ENCODE data around the gene PTPRA. TPM values are rescaled to one million over a fixed set of nuclear protein-coding genes. Genes with fewer than 3 reads are reported as not detected.
"Not testable (repeated sequence)": the region's sequence is repeated elsewhere in the genome, so short reads cannot be mapped to it uniquely, and the experiment has no call there.

The PTPRA gene
- total RNA-seq, 2 donors from 2014 or later = 36.7 to 42.7 TPM

DNA sequence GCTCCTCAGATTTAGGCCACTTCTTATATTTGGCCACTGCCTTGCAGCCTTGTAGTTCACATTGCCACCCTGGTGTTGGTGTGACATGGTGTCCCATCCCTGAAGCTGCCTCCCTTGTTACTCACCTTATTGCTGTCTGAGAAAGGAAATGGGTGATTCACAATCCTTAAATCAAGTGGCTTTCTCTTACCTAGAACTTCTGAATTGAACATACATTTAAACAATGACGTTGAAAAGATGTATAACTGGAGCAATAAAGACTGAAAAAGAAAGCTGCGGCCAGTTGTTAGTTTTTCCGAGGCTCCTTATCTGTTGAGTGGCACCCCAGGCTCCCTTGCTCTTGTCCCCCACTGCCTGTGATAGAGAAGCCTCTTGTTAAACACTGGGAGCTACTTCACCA, 141.4 kb downstream of the PTPRA start:
- DNase-seq (ENCODE audit: low spot score) = no peak
- Histone ChIP-seq H3K4me1 (ENCODE audit: control insufficient read depth in 1 of 2, low read depth in 2 of 2) (no peaks in the 10 kb centered on the region), H3K9me3 (no peaks in the 10 kb centered on the region), H3K4me3 (no peak overlapping the region), H3K36me3 (peaks cover 7% of the 10 kb centered on the region), H3K27me3 (replicated peaks; ENCODE audit: insufficient read depth) (no peaks in the 10 kb centered on the region), H3K27ac (no peak overlapping the region)
- no peak for ATAC-seq (ENCODE audit: insufficient number of reproducible peaks, low FRiP score, low read depth)
- TF ChIP-seq, protein P1, sequence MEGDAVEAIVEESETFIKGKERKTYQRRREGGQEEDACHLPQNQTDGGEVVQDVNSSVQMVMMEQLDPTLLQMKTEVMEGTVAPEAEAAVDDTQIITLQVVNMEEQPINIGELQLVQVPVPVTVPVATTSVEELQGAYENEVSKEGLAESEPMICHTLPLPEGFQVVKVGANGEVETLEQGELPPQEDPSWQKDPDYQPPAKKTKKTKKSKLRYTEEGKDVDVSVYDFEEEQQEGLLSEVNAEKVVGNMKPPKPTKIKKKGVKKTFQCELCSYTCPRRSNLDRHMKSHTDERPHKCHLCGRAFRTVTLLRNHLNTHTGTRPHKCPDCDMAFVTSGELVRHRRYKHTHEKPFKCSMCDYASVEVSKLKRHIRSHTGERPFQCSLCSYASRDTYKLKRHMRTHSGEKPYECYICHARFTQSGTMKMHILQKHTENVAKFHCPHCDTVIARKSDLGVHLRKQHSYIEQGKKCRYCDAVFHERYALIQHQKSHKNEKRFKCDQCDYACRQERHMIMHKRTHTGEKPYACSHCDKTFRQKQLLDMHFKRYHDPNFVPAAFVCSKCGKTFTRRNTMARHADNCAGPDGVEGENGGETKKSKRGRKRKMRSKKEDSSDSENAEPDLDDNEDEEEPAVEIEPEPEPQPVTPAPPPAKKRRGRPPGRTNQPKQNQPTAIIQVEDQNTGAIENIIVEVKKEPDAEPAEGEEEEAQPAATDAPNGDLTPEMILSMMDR (IDR thresholded peaks at IDR 0.05) = no peak

DNA sequence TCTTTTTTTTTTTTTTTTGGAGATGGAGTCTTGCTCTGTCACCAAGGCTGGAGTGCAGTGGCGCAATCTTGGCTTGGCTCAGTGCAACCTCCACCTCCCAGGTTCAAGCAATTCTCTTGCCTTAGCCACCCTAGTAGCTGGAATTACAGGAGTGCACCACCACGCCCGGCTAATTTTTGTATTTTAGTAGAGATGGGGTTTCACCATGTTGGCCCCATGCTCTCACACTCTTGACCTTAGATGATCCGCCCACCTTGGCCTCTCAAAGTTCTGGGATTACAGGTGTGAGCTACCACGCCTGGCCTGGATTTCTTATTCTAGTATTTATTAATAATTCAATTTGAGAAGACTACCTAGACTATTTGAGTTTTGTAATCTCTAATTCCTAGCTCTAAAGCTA, 142.0 kb downstream of the PTPRA start:
- DNase-seq (ENCODE audit: low spot score); H3K27ac ChIP-seq; H3K36me3 ChIP-seq; H3K9me3 ChIP-seq; H3K4me1 ChIP-seq (ENCODE audit: control insufficient read depth in 1 of 2, low read depth in 2 of 2); H3K27me3 ChIP-seq (replicated peaks; ENCODE audit: insufficient read depth); H3K4me3 ChIP-seq; ATAC-seq (ENCODE audit: insufficient number of reproducible peaks, low FRiP score, low read depth): not testable (repeated sequence)

DNA sequence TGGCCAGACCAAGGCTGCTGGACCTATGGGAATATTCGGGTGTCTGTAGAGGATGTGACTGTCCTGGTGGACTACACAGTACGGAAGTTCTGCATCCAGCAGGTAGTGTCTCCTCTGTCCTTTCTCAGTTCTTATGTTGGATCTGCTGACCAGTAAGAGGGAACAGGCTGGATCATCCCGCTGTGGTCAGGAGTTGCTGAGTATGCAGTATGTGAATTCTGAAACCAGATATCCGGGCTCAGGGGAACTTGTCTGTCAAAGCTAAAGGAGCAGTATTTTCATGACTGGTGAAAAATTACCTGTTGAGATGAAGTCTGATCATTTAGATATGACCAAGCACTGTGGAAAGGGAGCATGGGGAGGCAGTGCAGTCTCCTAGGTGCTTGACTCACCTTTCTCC, 148.0 kb downstream of the PTPRA start:
- Histone ChIP-seq H3K4me3 (no peak overlapping the region), H3K4me1 (ENCODE audit: control insufficient read depth in 1 of 2, low read depth in 2 of 2) (no peaks in the 10 kb centered on the region), H3K36me3 (peaks cover 38% of the 10 kb centered on the region), H3K27me3 (replicated peaks; ENCODE audit: insufficient read depth) (no peaks in the 10 kb centered on the region), H3K27ac (no peak overlapping the region), H3K9me3 (no peaks in the 10 kb centered on the region)
- ATAC-seq (ENCODE audit: insufficient number of reproducible peaks, low FRiP score, low read depth) (no peak), DNase-seq (ENCODE audit: low spot score) (no peak)
- TF ChIP-seq, protein P1 (IDR thresholded peaks at IDR 0.05) = no peak

DNA sequence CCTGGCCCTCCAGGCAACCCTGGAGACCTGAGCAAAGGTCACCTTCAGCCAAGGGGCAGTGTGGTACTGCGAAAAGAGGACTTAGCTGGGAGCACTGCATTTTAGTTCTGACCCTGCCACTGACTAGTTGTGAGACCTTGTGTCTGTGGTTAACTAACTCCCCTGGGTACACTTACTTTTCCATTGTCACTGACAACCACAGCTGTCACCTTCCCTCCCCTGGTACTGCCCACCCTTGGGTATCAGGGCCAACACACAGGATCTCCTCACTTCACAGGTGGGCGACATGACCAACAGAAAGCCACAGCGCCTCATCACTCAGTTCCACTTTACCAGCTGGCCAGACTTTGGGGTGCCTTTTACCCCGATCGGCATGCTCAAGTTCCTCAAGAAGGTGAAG, 148.5 kb downstream of the PTPRA start:
- Histone ChIP-seq H3K4me3 (no peak overlapping the region), H3K36me3 (peaks cover 42% of the 10 kb centered on the region)

DNA sequence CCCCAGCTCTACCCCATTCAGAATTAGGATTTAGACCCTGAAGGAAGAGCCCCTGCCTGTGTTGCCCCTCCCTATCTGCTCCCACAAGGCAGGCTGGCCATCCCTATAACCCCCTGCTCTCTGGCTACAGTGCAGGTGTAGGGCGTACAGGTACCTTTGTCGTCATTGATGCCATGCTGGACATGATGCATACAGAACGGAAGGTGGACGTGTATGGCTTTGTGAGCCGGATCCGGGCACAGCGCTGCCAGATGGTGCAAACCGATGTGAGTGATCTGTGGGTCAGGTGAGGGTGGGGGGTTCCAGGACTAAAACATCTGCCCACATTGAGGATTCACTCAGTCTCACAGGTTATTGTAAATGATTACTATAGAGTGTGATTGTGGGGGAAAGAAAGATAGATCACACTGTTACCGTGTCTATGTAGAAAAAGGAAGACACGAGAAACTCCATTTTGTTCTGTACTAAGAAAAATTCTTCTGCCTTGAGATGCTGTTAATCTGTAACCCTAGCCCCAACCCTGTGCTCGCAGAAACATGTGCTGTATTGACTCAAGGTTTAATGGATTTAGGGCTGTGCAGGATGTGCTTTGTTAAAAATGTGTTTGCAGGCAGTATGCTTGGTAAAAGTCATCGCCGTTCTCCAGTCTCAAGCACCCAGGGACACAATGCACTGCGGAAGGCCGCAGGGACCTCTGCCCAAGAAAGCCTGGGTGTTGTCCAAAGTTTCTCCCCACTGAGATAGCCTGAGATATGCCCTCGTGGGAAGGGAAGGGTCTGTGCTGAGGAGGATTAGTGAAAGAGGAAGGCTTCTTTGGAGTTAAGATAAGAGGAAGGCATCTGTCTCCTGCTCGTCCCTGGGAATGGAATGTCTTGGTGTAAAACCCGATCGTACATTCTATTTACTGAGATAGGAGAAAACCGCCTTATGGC, 149.5 kb downstream of the PTPRA start:
- H3K36me3 ChIP-seq = peaks cover 45% of the 10 kb centered on the region
- not testable (repeated sequence) for H3K27ac ChIP-seq; H3K27me3 ChIP-seq (replicated peaks; ENCODE audit: insufficient read depth); H3K9me3 ChIP-seq; ATAC-seq (ENCODE audit: insufficient number of reproducible peaks, low FRiP score, low read depth); H3K4me1 ChIP-seq (ENCODE audit: control insufficient read depth in 1 of 2, low read depth in 2 of 2); DNase-seq (ENCODE audit: low spot score); H3K4me3 ChIP-seq

More for the DNA sequence above, 148.5 kb downstream of the PTPRA start:
- no peaks in the 10 kb centered on the region for H3K4me1 ChIP-seq (ENCODE audit: control insufficient read depth in 1 of 2, low read depth in 2 of 2)
- no peaks in the 10 kb centered on the region for H3K27me3 ChIP-seq (replicated peaks; ENCODE audit: insufficient read depth)
- ATAC-seq (ENCODE audit: insufficient number of reproducible peaks, low FRiP score, low read depth) (no peak), DNase-seq (ENCODE audit: low spot score) (no peak)
- TF ChIP-seq, protein P1 (IDR thresholded peaks at IDR 0.05) = no peak
- no peaks in the 10 kb centered on the region for H3K9me3 ChIP-seq
- H3K27ac ChIP-seq = no peak overlapping the region

DNA sequence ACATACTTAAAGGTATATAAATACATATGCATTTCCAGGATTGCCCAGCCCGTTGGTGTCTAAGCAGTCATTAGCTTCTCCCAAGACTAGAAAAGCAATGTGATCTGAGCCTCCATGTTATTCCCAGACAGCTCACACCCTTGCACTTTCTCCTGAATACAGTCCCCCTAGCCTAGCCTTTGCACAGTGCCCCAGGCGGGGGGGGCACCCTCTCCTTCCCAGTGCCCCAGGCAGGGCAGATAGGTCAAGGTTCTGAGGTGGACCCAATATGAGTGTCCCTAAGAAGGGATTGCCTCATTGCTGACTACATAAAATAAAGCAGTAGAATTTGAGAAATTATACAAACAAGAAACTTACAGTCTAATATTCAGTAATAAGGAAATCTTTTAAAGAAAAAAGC, 154.7 kb downstream of the PTPRA start:
- H3K4me3 ChIP-seq = no peak overlapping the region
- peaks cover 0 to 9% of the 10 kb centered on the region in 2 donors for H3K4me1 ChIP-seq (ENCODE audit: control insufficient read depth in 1 of 2, low read depth in 2 of 2)
- TF ChIP-seq, protein P1 (IDR thresholded peaks at IDR 0.05) = no peak
- ATAC-seq (ENCODE audit: insufficient number of reproducible peaks, low FRiP score, low read depth) (no peak), DNase-seq (ENCODE audit: low spot score) (no peak)
- no peak overlapping the region for H3K27ac ChIP-seq
- H3K9me3 ChIP-seq = no peaks in the 10 kb centered on the region
- H3K27me3 ChIP-seq (replicated peaks; ENCODE audit: insufficient read depth) = no peaks in the 10 kb centered on the region
- peaks cover 36% of the 10 kb centered on the region for H3K36me3 ChIP-seq

All from thoracic aorta (tissue), 2 donors.